GM19395 (cell line): ENCODE measurements around the gene STK24.

ENCODE experiments used
- ATAC-seq: cut with Tn5 transposase; IDR thresholded peaks from one replicate; pipeline ENCODE4 v1.9.1; 2021; ENCODE audit warnings: mild to moderate bottlenecking, moderate library complexity; ENCODE audit not compliant: unreplicated experiment

The STK24 gene

DNA sequence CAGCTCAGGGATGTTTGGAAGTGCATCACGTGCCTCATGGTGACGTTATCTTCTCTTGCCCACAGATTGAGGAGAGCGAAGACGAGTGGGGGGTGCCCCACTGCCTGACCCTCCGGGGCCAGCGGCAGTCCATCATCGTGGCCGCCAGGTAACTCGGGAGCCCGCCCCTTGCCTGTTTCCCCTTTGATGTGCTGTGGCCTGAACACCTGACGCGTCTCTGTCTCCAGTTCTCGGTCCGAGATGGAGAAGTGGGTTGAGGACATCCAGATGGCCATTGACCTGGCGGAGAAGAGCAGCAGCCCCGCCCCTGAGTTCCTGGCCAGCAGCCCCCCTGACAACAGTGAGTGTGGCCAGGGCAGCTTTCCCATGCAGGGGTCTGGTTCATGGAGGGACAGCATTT is 137.0 kb downstream of the STK24 start:
- no peak for ATAC-seq

DNA sequence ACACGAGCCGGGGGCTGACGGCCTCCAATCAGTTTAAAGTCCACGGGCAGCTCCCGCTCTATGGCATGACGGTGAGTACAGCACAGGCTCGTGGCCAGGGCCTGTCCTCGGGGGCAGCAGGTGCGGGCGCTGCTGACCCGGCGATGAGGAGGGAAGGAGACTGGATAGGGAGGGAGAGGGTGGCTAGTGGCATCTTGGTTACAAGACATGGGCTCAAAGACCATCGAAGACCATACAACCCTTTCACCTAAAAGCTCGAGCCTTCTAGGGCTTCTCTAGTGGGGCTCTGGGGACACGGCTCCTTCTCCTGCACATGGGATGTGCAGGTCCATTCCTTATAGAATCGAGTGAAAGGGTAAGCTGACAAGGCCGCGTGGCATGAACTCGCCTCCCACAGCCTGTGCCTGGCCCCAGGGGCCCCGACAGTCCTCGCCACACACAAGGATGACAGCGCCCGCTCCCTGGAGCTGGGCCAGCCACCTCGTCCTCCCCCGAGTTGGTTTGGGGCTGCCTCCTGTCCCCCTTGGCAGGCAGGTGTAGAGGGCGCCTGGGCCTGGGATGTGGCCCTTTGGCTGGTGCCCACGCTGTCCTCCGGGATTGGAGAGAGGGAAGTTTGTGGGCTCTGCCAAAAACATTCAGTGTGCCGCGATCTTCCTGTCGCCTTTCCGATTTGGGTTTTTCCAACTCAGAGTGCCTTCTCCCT is 137.6 kb downstream of the STK24 start:
- ATAC-seq: no peak

DNA sequence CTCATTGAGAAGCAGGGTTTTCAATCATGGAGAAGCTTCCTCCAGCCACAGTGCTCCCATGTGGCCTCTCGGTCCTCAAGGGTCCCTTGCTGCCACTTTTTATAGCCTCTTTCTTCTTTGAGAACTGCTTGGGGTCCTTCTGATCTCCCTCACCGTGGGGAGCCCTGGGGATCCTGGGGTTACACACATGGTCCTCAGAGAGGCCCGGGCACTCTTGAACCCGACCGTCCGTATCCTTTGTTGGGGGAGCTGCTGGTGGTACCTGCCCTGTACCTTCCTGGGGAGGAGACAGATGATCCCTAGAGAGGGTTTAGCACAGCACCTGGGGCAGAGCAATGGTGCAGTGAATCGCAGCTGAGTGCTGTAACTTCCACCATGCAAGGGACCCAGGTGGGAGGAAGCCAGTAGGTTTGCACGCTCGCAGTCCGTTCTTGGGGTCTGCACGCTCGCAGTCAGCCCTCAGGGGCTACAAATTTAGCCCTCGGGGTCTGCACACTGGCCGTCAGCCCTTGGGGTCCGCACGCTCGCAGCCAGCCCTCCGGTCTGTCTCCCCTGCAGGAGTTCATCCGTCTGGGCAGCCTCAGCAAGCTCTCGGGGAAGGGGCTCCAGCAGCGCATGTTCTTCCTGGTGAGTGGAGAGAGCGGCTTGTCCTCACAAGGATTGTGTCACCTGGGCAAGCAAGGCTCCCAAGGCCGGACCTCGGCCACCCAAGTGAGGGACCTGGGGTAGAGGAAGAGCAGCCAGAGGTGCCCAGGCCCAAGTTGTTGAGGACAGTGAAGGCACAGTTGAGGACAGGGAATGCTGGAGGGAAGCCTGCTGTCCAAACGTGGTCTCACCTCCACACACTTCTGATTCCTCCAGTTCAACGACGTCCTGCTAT is 138.4 kb downstream of the STK24 start:
- no peak for ATAC-seq

DNA sequence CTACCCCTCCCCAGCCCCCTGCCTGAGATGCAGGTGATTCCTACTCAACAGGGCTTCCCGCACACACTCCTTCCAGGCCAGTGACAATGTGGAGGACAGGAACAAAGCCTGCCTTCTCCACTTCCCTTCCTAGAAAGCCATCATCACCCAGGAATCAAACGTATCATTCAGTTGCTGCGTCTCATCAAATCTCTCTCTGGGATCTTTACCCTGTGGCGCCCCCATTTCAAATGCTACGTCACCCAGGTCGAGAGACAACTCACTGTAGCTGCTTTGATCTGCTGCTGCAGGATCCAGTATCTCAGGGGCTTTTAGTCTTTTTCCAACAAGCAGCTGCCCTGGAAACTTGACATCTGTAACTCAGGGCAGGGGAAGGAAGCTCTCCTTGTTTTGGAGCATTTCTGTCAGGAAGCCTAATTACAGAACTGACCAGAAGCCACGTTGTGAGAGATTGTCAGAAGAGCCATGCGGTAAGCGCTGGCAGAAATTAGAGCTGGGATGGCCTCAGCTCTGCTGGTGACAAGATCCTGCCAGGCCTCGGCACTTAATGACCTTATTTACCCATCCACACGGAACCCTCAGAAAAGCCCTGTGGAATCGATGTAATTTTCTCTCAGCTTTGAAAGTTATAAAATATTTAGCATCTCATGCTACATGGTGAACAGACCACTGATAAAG is 140.5 kb downstream of the STK24 start:
- no peak for ATAC-seq

DNA sequence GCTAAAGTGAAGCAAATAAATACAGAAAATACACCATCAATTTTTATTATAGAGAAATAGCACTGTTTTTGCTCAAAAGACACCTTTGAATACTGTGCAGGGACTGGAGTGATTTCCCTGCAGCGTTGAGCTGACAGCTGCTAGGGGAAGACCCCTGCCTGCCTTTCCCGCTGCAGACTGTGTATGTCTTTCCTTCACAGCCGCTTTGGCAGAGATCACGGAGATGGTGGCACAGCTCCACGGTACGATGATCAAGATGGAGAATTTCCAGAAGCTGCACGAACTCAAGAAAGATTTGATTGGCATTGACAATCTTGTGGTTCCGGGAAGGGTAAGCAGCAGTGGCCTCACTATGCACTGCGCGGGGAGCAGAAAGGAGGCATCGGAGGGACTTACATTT is 141.5 kb downstream of the STK24 start:
- ATAC-seq: no peak

DNA sequence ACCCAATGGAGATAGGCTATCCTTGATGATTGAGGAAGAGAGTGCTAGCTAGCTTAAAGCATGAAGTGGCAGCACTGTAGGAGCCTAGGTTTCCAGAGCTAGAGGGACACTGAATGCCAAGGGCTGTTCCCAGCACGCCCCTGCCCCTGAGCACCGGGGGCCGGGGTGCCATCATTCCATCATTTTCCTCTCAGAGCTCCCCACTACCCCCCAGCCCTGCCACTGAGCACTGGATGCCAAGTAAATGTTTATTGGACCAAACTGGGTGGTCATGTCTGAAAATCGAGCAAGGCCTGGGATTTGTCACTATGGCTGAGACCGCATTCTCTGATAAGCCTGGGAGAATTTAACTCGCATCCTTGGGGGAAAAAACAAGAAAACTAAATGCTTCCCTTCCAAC is 142.8 kb downstream of the STK24 start:
- no peak for ATAC-seq

DNA sequence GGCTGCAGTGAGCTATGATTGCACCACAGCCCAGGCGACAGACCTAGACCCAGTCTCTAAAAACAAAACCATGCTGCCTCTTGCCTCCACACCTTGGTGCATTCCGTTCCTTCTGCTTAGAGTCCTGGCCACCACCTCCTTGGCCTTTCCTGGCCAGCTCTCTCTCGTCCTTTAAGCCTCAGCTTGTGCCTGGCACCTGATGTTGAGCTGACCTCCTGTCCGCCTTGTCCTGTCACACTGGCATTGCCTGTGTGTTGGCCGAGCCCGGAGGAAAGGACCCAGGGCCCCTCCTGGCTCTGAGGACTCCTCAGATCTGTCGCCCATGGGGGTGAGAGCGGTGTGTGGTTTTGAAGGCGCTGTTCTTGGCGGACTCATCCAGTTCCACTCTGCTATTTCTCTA is 143.3 kb downstream of the STK24 start:
- ATAC-seq: no peak

DNA sequence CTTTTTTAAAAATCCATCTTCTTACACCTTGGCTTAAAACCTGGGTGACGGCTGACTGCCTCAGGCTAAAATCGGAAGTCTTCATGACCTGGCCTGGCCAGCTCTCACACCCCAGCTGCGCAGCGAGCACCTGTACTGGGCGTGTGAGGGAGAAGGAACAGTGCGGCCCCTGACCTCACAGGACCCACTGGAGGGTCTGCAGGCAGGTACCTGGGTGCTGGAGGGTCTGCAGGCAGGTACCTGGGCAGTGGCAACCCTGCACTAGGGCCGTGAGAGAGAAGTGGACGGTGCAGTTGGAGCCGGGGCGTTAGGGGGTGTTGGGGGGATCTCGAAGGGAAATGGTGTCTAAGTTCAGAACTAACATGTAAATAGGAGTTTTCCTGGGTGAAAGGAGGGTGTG is 144.3 kb downstream of the STK24 start:
- no peak for ATAC-seq

DNA sequence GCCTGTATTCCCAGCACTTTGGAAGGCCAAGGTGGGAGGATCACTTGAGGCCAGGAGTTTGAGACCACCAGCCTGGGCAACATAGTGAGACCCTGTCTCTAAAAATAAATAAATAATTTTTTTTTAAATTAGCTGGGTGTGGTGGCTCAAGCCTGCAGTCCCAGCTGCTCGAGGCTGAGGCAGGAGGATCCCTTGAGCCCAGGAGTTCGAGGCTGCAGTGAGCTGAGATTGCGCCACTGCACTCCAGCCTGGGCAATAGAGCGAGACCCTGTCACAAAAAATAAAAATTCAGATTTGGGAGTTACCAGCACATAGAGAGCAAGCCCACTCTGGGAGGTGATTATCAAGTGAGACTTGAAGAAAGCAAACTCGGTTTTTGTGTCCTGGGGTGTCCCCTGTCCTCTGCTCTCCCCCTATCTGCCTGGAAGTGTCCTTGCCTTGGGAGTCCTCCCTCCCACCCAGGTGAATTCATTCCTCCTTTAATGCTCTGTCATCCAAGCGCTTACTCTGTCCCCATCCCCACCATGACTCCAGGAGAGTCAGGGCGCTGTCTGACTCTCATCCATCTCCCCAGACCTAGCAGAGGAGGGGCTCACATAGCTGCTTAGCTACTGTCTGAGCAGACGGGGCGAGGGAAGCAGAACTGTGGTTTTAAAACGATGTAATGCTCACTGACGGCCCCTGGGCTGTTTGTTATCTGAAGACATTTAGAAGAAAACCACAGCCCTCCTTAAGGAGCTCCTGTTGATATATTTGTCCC is 146.8 kb downstream of the STK24 start:
- no peak for ATAC-seq

DNA sequence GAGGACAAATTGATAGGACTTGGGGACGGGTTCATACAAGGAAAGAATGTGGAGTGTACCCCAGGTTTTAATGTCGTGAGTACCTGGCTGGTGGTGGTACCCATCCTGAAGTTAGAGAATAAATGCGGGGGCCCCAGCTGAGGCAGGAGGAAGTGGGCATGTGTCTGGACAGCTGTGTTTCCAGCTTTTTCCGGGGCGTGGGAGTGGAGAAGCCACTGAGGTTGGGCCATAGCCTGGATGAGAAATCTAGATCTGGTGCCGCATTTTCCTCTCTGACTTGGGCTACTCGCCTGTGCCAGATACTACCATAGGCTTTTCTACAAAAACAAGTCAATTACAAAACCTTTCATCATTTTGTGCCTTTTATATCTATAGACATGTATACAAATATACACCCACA is 147.4 kb downstream of the STK24 start:
- ATAC-seq: no peak

DNA sequence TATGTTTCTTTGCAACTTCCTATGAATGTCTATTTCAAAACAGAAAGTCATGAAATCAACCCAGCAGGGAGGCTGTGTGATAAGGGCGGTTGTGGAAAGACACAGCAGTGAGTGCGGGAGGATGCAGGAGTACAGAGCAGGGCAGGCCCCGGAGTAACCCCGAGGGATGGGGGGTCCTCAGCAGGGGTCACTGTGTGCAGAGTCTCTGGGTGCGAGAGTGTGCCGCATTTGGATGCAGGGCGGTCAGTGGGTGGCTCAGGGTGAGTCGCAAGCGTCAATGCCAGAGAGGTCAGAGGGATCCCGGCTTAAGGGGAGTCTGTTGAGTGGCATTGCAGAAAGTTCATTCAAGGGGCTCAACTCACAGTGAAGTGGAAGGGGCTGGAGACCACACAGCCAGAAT is 147.8 kb downstream of the STK24 start:
- ATAC-seq: no peak

DNA sequence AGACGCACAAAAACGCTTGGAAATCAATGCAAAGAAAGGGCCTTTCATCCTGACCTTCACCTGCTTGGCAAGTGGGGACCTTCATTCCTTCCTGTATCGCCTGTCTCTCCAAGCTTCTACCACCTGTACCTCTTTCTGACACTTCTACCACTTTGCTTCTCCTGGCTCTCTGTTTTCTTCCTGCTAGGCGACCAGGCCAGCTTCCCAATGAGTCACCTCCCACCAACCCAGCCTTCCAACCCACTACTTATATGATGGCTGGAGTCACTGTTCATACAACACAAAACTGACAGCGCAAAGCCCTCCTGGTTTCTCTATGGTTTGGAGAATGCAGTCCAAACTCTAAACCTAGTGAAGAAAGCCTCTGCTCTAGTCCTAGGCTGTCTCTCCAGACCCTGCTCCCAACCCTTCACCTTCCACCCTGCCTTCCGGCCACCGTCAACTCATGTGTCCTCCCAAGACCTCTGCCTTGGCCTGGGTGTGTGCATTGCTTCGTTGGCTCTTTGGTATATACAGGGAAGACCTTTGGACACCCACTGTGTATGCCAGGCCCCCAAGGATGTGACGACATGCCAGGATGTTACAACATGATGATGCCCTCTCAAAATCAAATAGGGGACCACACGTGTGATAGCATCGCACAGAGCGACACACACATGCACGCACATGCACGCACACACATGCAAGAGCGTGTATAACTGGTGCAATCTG is 148.5 kb downstream of the STK24 start:
- no peak for ATAC-seq

DNA sequence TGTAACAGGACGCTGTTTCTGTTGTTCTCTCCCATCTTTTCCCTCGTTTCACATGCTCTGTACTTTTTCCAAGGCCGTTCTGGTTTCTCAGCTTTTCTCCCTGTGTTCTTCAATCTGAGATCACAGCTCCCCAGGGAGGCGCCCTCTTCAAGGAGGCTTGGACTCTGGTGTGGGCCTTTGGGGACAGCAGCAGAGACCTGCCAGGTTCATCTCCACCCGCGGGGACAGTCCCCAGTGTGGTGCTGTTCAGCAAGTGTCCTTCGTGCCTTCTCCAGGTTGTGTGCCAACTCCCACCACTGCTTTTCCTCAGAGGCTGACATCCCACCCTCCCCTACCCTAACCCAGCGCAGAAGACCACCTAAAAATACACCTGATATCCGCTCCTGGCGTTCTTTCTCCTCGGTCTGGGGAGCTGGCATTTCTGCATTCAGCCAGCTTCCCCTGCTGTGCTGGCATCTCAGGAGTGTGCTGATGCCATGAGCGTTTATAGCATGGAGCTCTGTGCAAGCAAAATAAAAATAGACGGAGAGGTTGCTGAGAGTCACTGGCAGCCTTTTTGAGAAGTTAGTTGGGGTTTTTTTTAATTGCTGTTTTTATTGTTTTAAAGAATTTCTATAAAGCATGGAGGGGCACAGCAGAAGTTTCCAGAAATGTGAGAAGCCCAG is 149.4 kb downstream of the STK24 start:
- no peak for ATAC-seq

DNA sequence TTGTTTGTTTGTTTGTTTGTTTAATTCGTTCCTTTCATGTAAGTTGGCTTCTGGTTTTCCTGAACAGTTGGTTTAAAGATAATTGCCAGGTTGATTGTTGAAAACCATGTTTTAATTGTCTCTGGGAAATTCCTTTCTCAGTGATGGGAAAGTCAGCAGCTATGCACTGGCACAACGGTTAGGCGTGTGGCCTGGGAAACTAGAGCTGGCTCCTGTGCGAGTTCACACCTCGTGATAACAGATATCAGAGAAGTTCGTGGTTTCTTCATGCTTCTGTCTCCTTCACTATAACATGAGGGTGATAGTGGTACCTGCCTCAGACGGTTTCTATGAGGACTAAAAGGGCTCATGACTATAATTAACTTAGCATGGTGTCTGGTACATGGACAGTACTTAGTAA is 153.5 kb downstream of the STK24 start:
- no peak for ATAC-seq

DNA sequence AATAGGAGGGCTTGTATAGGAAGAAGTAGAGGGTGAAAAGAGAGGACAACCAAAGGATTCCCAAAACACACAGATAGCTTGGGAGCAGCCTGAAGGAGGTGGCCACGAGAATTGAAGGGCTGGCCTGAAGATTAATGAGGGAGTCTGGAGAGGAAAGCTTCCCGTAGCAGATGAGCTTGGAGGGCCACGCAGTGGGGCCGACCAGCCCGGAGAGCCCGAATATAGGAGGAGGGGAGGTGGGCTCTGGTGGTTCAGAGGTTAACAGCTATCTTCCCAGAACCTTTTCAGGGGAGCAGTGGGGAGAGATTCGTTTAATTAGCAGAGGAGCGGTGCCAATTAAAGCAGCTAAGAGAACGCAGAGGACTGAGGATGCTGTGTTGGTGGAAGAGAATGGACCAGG is 154.9 kb downstream of the STK24 start:
- ATAC-seq: no peak

DNA sequence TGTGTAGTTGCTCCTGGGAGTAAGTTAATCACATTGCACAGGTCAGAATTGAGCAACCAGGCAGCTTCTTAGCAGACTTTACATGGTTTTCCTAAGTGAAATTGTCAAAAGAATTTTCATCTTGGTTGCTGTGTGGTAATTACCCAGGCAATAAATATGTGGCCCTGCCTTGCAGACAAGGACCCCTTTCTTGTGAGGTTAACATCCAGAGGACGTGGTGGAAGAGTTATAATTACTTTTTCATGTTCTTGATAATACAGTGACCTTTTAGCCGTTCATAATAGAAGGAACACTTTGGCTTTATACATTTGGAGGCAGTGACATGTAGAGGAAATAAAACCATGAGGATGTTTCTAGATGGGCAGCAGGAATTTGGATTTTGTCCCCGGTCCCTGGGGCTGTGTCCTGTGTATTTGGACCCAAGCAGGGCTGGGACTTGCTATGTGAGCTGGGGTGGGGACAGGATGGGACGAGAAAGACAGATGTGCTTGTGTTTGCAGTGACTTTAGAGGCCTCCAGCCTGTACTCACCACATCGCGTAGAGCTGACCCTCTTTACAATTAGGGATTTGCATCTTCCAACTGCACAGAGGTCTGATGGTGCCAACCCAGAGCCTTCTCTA is 156.2 kb downstream of the STK24 start:
- ATAC-seq: no peak

DNA sequence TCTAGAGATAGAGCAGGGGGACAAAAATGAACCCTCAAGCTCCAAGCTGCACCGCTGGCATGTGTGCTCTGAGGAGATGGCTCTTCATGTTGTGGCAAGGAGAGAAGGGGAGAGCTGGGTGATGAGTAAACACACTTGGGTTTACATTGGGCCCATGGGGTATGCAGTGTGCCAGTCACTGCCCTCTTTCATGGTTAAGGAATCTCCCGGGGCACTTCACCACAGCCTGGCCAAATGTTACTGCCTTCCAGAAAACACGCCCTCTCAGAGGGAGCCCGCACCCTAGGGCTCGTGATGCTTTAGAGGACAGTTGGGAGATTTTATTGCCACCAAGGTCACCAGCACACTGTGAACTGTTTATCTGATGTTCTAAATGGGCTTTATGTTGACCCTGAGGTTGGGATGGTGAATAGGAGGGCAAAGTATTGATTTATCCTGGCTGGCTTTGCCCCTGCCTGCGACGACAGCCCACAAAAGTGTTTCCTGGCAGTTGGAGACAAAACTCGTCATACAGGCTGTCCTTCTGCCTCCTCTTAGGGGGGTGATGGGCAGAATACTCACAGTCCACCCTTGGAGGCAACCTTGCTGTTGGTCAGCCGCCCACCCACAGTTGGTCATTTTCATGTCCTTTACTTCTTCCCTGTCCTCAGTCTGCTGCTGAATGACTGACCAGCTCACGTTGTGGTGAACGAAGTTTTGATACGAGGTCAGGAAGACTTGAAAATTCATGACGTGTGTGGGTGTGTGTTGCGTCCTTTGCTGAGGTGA is 156.9 kb downstream of the STK24 start:
- ATAC-seq: no peak

DNA sequence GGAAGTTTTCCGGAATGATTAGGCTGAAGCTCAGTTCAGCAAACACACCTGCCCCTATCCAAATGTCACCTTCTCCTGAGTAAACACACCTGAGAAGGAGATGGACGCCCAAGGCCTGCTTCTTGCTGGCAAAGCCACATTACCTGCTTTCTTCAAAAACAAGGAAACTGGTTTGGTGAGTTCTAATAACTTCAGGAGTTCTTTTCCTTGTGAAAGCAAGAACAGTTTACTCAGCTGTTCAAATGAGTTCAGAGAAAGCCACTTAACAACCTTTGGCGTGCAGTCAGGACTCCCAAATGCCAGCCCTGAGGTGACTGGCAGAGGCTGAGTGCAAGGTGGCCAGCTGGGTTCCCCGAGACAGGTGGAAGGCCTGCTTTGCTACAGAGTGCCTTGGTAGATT is 160.5 kb downstream of the STK24 start:
- ATAC-seq: no peak
